Chondrocyte (in vitro differentiated cells): Measurements from ENCODE around the gene KIF17. TPM values are rescaled to one million over a fixed set of nuclear protein-coding genes. Genes with fewer than 3 reads are reported as not detected.

ENCODE experiments used
- DNase-seq: peaks from one replicate; pipeline ENCODE4 v3.0.0; 2021; ENCODE audit warnings: mixed read lengths, low spot score
- H3K27ac Mint-ChIP-seq: one replicate; pipeline ENCODE4 v1.8.0; 2021; ENCODE audit warnings: mild to moderate bottlenecking, moderate library complexity, mixed read lengths; ENCODE audit not compliant: unreplicated experiment
- H3K27me3 Mint-ChIP-seq: 2 replicates; pipeline ENCODE4 v1.8.0; 2021; ENCODE audit warnings: low read depth, mixed read lengths
- H3K36me3 Mint-ChIP-seq: 2 replicates; pipeline ENCODE4 v1.8.0; 2021; ENCODE audit warnings: low read depth, mixed read lengths
- H3K4me1 Mint-ChIP-seq: 2 replicates; pipeline ENCODE4 v1.8.0; 2021; ENCODE audit warnings: low read depth, mild to moderate bottlenecking, mixed read lengths
- H3K4me3 Mint-ChIP-seq: one replicate; pipeline ENCODE4 v1.8.0; 2021; ENCODE audit warnings: mild to moderate bottlenecking, moderate library complexity, mixed read lengths; ENCODE audit not compliant: unreplicated experiment
- H3K9me3 Mint-ChIP-seq: 2 replicates; pipeline ENCODE4 v1.8.0; 2021; ENCODE audit warnings: low read depth, mixed read lengths
- CTCF ChIP-seq: fragments of 200-600 bp; sonication (generic); IDR thresholded peaks from 2 replicates; pipeline ENCODE4 v1.5.0; 2021; ENCODE audit warnings: antibody characterized with exemption, mild to moderate bottlenecking, moderate library complexity
- total RNA-seq: library from RNA; stranded (reverse); gene quantifications from 3 replicates; pipeline ENCODE4 v1.2.1, GENCODE V29; 2021

KIF17 gene
- total RNA-seq, 1 donor from 2014 or later: 0.95 TPM

DNA sequence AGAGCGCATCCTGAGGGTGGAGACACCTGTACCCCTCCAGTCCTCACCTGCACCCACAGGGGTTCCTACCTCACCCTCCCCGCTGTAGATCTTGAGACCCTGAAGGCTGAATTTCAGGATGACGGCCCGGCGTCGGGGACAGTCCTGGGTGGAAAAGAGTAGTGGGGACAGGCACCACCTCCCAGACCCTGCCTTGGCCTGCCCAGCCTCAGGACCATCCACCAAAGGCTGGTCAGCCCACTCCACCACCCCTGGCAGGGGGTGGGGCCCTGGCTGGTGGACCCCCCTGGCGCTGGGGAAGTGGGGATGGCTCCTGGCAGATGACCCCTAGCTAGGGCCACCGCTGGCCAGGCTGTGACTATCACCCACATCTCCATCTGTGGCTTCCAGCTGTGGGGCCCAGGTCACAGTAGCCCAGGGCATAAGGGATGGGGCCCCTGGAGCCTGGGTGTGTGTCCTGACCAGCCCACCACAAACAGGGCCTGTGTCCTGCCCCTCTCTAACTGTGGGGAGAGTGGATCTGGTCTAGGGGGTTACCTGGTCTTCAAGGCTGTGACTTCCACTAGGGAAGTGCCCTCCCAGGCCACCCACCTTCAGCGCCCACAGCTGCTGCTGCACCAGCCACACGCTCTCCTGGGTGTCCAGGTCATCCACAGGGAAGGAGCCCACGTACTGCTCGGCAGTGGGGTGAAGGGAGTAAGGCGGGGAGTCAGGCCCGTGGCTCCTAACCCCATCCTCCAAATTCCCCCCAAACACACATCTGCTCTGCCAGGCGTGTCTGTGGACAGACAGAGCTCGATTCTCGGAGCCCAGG, 9.3 kb upstream of the KIF17 start:
- H3K27ac Mint-ChIP-seq: no peak overlapping the region
- no peak overlapping the region for H3K4me3 Mint-ChIP-seq
- no peaks in the 10 kb centered on the region for H3K9me3 Mint-ChIP-seq
- no peak for TF ChIP-seq CTCF
- peak; percentile 78 for DNase-seq
- H3K4me1 Mint-ChIP-seq: peaks cover 3% of the 10 kb centered on the region
- no peaks in the 10 kb centered on the region for H3K36me3 Mint-ChIP-seq
- H3K27me3 Mint-ChIP-seq: peaks cover 4% of the 10 kb centered on the region

DNA sequence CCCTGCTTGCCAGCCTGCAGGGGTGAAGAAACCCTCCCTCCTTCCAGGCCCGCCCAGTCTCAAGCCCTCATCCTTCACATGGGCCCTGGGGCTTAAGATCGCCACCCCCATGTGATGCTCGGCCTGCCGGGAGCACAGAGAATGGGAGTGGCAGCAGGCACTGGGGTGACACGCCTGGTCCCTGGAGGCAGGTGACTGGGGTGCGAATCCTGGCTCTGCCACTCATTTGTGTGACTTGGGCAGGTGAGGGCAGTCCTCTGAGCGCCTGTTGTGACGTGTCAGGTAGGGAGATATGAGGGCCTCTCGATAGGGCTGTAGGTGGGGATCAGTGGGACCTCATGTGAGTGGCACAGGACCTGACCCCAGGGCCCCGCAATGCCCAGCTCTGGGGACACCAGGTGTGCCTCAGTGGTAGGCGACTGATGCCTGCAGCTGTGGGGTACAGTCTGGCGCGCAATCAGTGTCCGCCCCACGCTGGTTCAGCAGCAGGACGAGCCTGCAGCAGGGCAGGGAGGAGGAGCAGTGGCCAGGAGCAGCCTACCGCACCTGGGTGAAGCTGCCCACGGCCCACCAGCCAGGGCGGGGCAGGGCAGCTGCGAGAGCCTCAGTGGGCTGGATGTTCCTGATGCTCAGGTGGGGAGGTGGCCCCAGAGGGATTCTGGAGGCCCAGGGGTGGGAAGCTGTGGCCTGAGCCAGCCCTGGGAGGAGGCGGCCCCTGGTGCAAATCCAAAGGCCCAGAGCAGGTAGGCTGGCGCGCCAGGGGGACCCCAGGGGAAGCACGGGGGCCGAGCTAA, 8.5 kb upstream of the KIF17 start:
- peaks cover 4% of the 10 kb centered on the region for H3K27me3 Mint-ChIP-seq
- H3K4me1 Mint-ChIP-seq: peaks cover 1% of the 10 kb centered on the region
- TF ChIP-seq CTCF: no peak
- H3K9me3 Mint-ChIP-seq: no peaks in the 10 kb centered on the region
- H3K36me3 Mint-ChIP-seq: no peaks in the 10 kb centered on the region
- H3K27ac Mint-ChIP-seq: no peak overlapping the region
- peak; percentile 88 for DNase-seq
- H3K4me3 Mint-ChIP-seq: no peak overlapping the region

GRCh38 chr1:20725189-20726117, 7.6 kb upstream of the KIF17 start:
- no peak overlapping the region for H3K4me3 Mint-ChIP-seq
- H3K27ac Mint-ChIP-seq: no peak overlapping the region
- H3K27me3 Mint-ChIP-seq: peaks cover 4% of the 10 kb centered on the region
- H3K4me1 Mint-ChIP-seq: no peaks in the 10 kb centered on the region
- no peaks in the 10 kb centered on the region for H3K36me3 Mint-ChIP-seq
- no peaks in the 10 kb centered on the region for H3K9me3 Mint-ChIP-seq
- TF ChIP-seq CTCF: no peak
- peak; percentile 84 for DNase-seq

- Mint-ChIP-seq H3K4me3 (no peak overlapping the region), H3K36me3 (no peaks in the 10 kb centered on the region), H3K9me3 (no peaks in the 10 kb centered on the region), H3K27me3 (no peaks in the 10 kb centered on the region), H3K4me1 (no peaks in the 10 kb centered on the region), H3K27ac (no peak overlapping the region)
- TF ChIP-seq CTCF: no peak
- DNase-seq: peak; percentile 74
Measured at GRCh38 chr1:20724364-20725188, 6.8 kb upstream of the KIF17 start.
